Transverse colon (tissue), 4 donors: ENCODE measurements around the gene TMEM214. TPM values are rescaled to one million over a fixed set of nuclear protein-coding genes. Genes with fewer than 3 reads are reported as not detected.

Source experiments
- DNase-seq: peaks from one replicate; pipeline ENCODE4 v3.0.0-alpha.2; 2019
- H3K27ac ChIP-seq, 4 donors: fragments of 200-600 bp; sonication (generic); 2 replicates each; pipeline ENCODE4 v1.5.1; 2016 to 2018; ENCODE audit warnings: inconsistent platforms in 4 of 4
- H3K27me3 ChIP-seq: fragments of 200-600 bp; sonication (generic); 2 replicates; pipeline ENCODE4 v1.5.1; 2017; ENCODE audit warnings: inconsistent platforms
- H3K36me3 ChIP-seq, 4 donors: fragments of 200-600 bp; sonication (generic); 2 replicates each; pipeline ENCODE4 v1.5.1; 2017 to 2019; ENCODE audit warnings: inconsistent platforms in 4 of 4
- H3K4me1 ChIP-seq, 4 donors: fragments of 200-600 bp; sonication (generic); 2 replicates each; pipeline ENCODE4 v1.5.1; 2017 to 2020; ENCODE audit warnings: inconsistent platforms in 4 of 4
- H3K4me3 ChIP-seq, 4 donors: fragments of 200-600 bp; sonication (generic); 1 replicate in 1 of 4; 2 replicates in 3 of 4; pipeline versions ENCODE4 v1.5.1 to v1.6.1; 2017 to 2019; ENCODE audit warnings: inconsistent platforms in 4 of 4
- H3K9me3 ChIP-seq, 2 donors: fragments of 200-600 bp; sonication (generic); 2 replicates each; pipeline ENCODE4 v1.5.1; 2017 to 2019; ENCODE audit warnings: inconsistent platforms in 2 of 2
- CTCF ChIP-seq, 5 experiments: fragments of 200-600 bp in 3 of 5; fragments of 450-650 bp in 2 of 5; sonication (generic) in 3 of 5; IDR thresholded peaks; 1 replicate in 2 of 5; 2 replicates in 3 of 5; pipeline ENCODE4 v1.5.1; 2016 to 2017; ENCODE audit warnings: antibody characterized with exemption in 5 of 5, inconsistent platforms in 3 of 5, mild to moderate bottlenecking in 2 of 5, moderate library complexity in 1 of 5
- EP300 ChIP-seq: sonication (generic); formaldehyde crosslinking; IDR thresholded peaks from one replicate; pipeline ENCODE4 v1.6.1; 2017; ENCODE audit warnings: antibody characterized with exemption, low read depth
- POLR2A ChIP-seq: fragments of 450-650 bp; IDR thresholded peaks from one replicate; pipeline ENCODE4 v1.6.1; 2016; ENCODE audit warnings: antibody characterized with exemption, mild to moderate bottlenecking, moderate library complexity
- POLR2AphosphoS5 ChIP-seq, 3 donors: sonication (generic); formaldehyde crosslinking; IDR thresholded peaks; one replicate each; pipeline ENCODE4 v1.6.1; 2016; ENCODE audit warnings: antibody characterized with exemption in 3 of 3
- WGBS, 2 donors: methylation state at CpG; one replicate each; pipeline ENCODE4 v1.1.5; 2018; ENCODE audit warnings: low coverage in 1 of 2; 5-methylcytosine and 5-hydroxymethylcytosine counted together
- in situ Hi-C, 4 donors: fragments of 200-750 bp; cut with MboI; loops; one replicate each; pipeline versions ENCODE4 v1.15.0 to v1.15.1; 2017; ENCODE audit warnings: low sequenced_read_pairs in 3 of 4, low pct_ligation_motif_present in 1 of 4, low pct_unique_long_range_greater_than_20kb in 1 of 4
- intact Hi-C: fragments of 100-400 bp; cut with DNase I; formaldehyde crosslinking; loops from one replicate; pipeline ENCODE4 v1.15.1; 2023; ENCODE audit warnings: low total_unique reads
- total RNA-seq, 4 donors: library from RNA; depleted of rRNA; stranded (reverse); fragments of >200 nt; gene quantifications; one replicate each; pipeline ENCODE4 v1.1.0, GENCODE V29; 2016

The TMEM214 gene
- total RNA-seq, 4 donors from 2014 or later = 51.2 to 179 (median 127) TPM

GRCh38 chr2:27076323-27076722 is 43.6 kb downstream of the TMEM214 start:
- WGBS, 2 donors = 80 to 87% methylated on average over 4 of the region's 4 CpGs

GRCh38 chr2:27077231-27077630 is 44.5 kb downstream of the TMEM214 start:
- intact Hi-C loops = no loop called here
- Histone ChIP-seq H3K27ac (peak overlapping the region; percentile 92 to 96 (median 95)), H3K36me3 (no peaks in the 10 kb centered on the region), H3K4me1 (peaks cover 17 to 72% (median 32%) of the 10 kb centered on the region in 4 donors), H3K4me3 (no peak overlapping the region), H3K9me3 (no peaks in the 10 kb centered on the region), H3K27me3 (no peaks in the 10 kb centered on the region)
- TF ChIP-seq POLR2AphosphoS5 (IDR thresholded peaks at IDR 0.05) = no peak
- TF ChIP-seq EP300 = no peak
- no peak for TF ChIP-seq CTCF (IDR thresholded peaks at IDR 0.05)
- TF ChIP-seq POLR2A = no peak
- DNase-seq = no peak
- in situ Hi-C loops = loop anchor here in 3 of 4 donors (25.0 kb wide), 1 partner anchor 115 kb away; the partner anchor contains the start of gene MAPRE3 (in 3 of the 3)
- WGBS, 2 donors = 50 to 60% methylated on average over 2 to 7 of the region's 7 CpGs

More at GRCh38 chr2:27076323-27076722, 43.6 kb downstream of the TMEM214 start:
- Histone ChIP-seq H3K4me3 (no peak overlapping the region), H3K27ac (peak overlapping the region; percentile 92 to 96 (median 95)), H3K4me1 (peaks cover 8 to 65% (median 26%) of the 10 kb centered on the region in 4 donors), H3K36me3 (no peaks in the 10 kb centered on the region), H3K9me3 (no peaks in the 10 kb centered on the region), H3K27me3 (no peaks in the 10 kb centered on the region)
- in situ Hi-C loops (loop anchor here in 3 of 4 donors (25.0 kb wide), 1 partner anchor 114 kb away; the partner anchor contains the start of gene MAPRE3 (in 3 of the 3)), intact Hi-C loops (no loop called here)
- TF ChIP-seq POLR2A = no peak
- no peak for TF ChIP-seq CTCF (IDR thresholded peaks at IDR 0.05)
- TF ChIP-seq POLR2AphosphoS5 (IDR thresholded peaks at IDR 0.05) = no peak
- no peak for TF ChIP-seq EP300
- no peak for DNase-seq

GRCh38 chr2:27078267-27079194 is 45.8 kb downstream of the TMEM214 start, which contains the start of gene EMILIN1:
Gene EMILIN1 (plus strand): TSS chr2:27078615. CDS start chr2:27079066, 451 bp downstream.
- peak; percentile 73 for DNase-seq
- in situ Hi-C loops = loop anchor here in 3 of 4 donors (25.0 kb wide), 1 partner anchor 116 kb away; the partner anchor contains the start of gene MAPRE3 (in 3 of the 3)
- peak within 1 kb of the TSS; percentile 35 to 60 (median 48) for H3K4me3 ChIP-seq
- no peaks in the 10 kb centered on the region for H3K36me3 ChIP-seq
- no peak for TF ChIP-seq EP300
- TF ChIP-seq POLR2AphosphoS5 (IDR thresholded peaks at IDR 0.05) = peak; percentile 57 to 75 (median 63)
- TF ChIP-seq POLR2A = peak; percentile 47
- no peak for TF ChIP-seq CTCF (IDR thresholded peaks at IDR 0.05)
- intact Hi-C loops = no loop called here
- no peaks in the 10 kb centered on the region for H3K27me3 ChIP-seq
- no peaks in the 10 kb centered on the region for H3K9me3 ChIP-seq
- WGBS, 2 donors = 49 to 82% methylated on average over 6 to 38 of the region's 41 CpGs
- H3K27ac ChIP-seq = peak within 1 kb of the TSS; percentile 92 to 96 (median 95)
- peaks cover 18 to 72% (median 27%) of the 10 kb centered on the region in 4 donors for H3K4me1 ChIP-seq
